Testis (tissue), 3 donors: ENCODE measurements around the gene CRHBP. TPM values are rescaled to one million over a fixed set of nuclear protein-coding genes. Genes with fewer than 3 reads are reported as not detected.

ENCODE experiments used
- DNase-seq: peaks from one replicate; pipeline ENCODE4 v3.0.0-alpha.2; 2019
- H3K27ac ChIP-seq, 2 donors: fragments of 200-600 bp; sonication (generic); one replicate each; pipeline ENCODE4 v1.5.1; 2019
- H3K27me3 ChIP-seq: fragments of 200-600 bp; sonication (generic); one replicate; pipeline ENCODE4 v1.5.1; 2019
- H3K36me3 ChIP-seq: fragments of 200-600 bp; sonication (generic); one replicate; pipeline ENCODE4 v1.5.1; 2017; ENCODE audit warnings: low read depth; ENCODE audit errors: missing control alignments
- H3K4me1 ChIP-seq: fragments of 200-600 bp; sonication (generic); one replicate; pipeline ENCODE4 v1.5.1; 2019
- H3K4me3 ChIP-seq, 2 donors: fragments of 200-600 bp; sonication (generic); one replicate each; pipeline ENCODE4 v1.5.1; 2017 to 2019
- H3K9me3 ChIP-seq: fragments of 200-600 bp; sonication (generic); one replicate; pipeline ENCODE4 v1.5.1; 2017
- CTCF ChIP-seq, 3 experiments: fragments of 450-650 bp in 2 of 3; fragments of 200-600 bp in 1 of 3; sonication (generic) in 1 of 3; IDR thresholded peaks; one replicate each; pipeline ENCODE4 v1.5.1; 2016 to 2019; ENCODE audit warnings: antibody characterized with exemption in 3 of 3, mild to moderate bottlenecking in 2 of 3, moderate library complexity in 1 of 3
- POLR2A ChIP-seq: fragments of 450-650 bp; IDR thresholded peaks from one replicate; pipeline ENCODE4 v1.6.1; 2017; ENCODE audit warnings: antibody characterized with exemption, mild to moderate bottlenecking, moderate library complexity
- WGBS, 2 donors: methylation state at CpG; one replicate each; pipeline ENCODE4 v1.1.5; 2018; 5-methylcytosine and 5-hydroxymethylcytosine counted together
- intact Hi-C: fragments of 100-400 bp; cut with DNase I; formaldehyde crosslinking; loops from one replicate; pipeline ENCODE4 v1.15.1; 2023; ENCODE audit warnings: low total_unique reads
- polyA plus RNA-seq: library from polyadenylated mRNA; stranded (reverse); fragments of 350-450 nt; fragmentation: Illumina TruSeq; extraction: RNeasy Lipid Tissue Mini Kit (QIAGEN cat#74804); gene quantifications from one replicate; pipeline ENCODE4 v1.2.3, GENCODE V29; 2014; ENCODE audit warnings: low read depth, low replicate concordance; ENCODE audit not compliant: insufficient read depth
- total RNA-seq, 2 donors: library from RNA; depleted of rRNA; stranded (reverse); fragments of >200 nt; gene quantifications; one replicate each; pipeline ENCODE4 v1.2.3, GENCODE V29; 2016

The CRHBP gene
- total and polyA plus RNA-seq, 3 donors from 2014 or later: 1.1 to 3.3 (median 2.0) TPM

GRCh38 chr5:76958991-76959767 lies 6.3 kb downstream of the CRHBP start:
- Histone ChIP-seq H3K27me3 (no peaks in the 10 kb centered on the region), H3K4me3 (no peak overlapping the region), H3K4me1 (no peaks in the 10 kb centered on the region), H3K27ac (no peak overlapping the region), H3K36me3 (no peaks in the 10 kb centered on the region), H3K9me3 (no peaks in the 10 kb centered on the region)
- 62 to 71% methylated on average over 5 of the region's 5 CpGs for WGBS, 2 donors
- no peak for TF ChIP-seq POLR2A
- no peak for TF ChIP-seq CTCF (IDR thresholded peaks at IDR 0.05)
- intact Hi-C loops: no loop called here
- DNase-seq: no peak

- Histone ChIP-seq H3K4me3 (no peak overlapping the region), H3K27ac (no peak overlapping the region), H3K9me3 (no peaks in the 10 kb centered on the region), H3K36me3 (no peaks in the 10 kb centered on the region), H3K4me1 (no peaks in the 10 kb centered on the region), H3K27me3 (no peaks in the 10 kb centered on the region)
- intact Hi-C loops: no loop called here
- DNase-seq: no peak
- TF ChIP-seq POLR2A: no peak
- WGBS, 2 donors: 67 to 69% methylated on average over 3 of the region's 3 CpGs
Measured at GRCh38 chr5:76960004-76960625, 7.3 kb downstream of the CRHBP start.

DNA sequence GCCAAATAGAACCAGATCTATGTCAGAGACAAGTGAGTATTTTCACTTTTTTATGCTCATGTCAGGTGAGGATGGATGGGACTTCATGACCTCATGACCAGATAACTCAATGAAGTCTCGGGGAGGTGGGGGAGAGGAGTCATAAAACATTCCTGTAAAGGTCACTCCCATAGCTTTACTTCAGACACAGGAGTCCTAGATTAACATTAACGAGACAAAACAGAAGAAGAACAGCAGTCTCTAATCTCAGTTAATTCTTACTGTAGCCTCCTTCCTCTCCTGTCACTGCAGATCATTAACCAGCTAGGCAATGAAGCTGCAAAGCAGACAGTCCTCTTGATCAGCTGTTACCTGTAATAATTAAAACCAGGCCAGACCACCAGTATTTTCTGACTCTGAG lies 11.2 kb downstream of the CRHBP start:
- DNase-seq: no peak
- H3K36me3 ChIP-seq: no peaks in the 10 kb centered on the region
- 43 to 64% methylated on average over 2 of the region's 2 CpGs for WGBS, 2 donors
- H3K4me3 ChIP-seq: no peak overlapping the region
- H3K27ac ChIP-seq: no peak overlapping the region
- intact Hi-C loops: no loop called here
- no peaks in the 10 kb centered on the region for H3K27me3 ChIP-seq
- no peaks in the 10 kb centered on the region for H3K4me1 ChIP-seq
- TF ChIP-seq CTCF (IDR thresholded peaks at IDR 0.05): no peak
- no peak for TF ChIP-seq POLR2A
- no peaks in the 10 kb centered on the region for H3K9me3 ChIP-seq

GRCh38 chr5:76971511-76971910 lies 18.7 kb downstream of the CRHBP start:
- 14 to 28% methylated on average over 2 of the region's 2 CpGs for WGBS, 2 donors
- TF ChIP-seq CTCF (IDR thresholded peaks at IDR 0.05) (no peak), POLR2A (no peak)
- Histone ChIP-seq H3K9me3 (no peaks in the 10 kb centered on the region), H3K4me3 (no peak overlapping the region), H3K4me1 (no peaks in the 10 kb centered on the region), H3K27me3 (no peaks in the 10 kb centered on the region), H3K27ac (no peak overlapping the region), H3K36me3 (no peaks in the 10 kb centered on the region)
- intact Hi-C loops: no loop called here
- no peak for DNase-seq

DNA sequence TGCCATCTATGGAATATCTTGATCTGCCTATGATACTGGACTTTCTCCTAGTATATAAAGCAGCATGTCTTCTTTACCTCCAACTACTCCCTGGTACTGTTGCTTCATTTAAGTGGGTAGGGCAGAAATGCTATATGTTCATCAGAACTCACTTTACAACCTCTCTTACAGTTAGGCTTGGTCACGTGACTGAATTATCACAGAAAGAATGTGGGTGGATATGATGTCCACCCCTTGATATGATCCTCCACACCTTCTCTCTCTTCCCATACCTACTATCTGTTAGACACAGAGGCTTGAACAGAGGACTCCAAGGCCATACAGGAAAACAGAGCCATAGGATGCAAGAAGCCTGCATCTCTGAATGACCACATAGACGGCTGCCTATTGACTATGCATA lies 19.8 kb downstream of the CRHBP start:
- no peak overlapping the region for H3K27ac ChIP-seq
- 70 to 74% methylated on average over 2 of the region's 2 CpGs for WGBS, 2 donors
- no peak for TF ChIP-seq CTCF (IDR thresholded peaks at IDR 0.05)
- no peak for TF ChIP-seq POLR2A

More for the DNA sequence above, 19.8 kb downstream of the CRHBP start:
- Histone ChIP-seq H3K9me3 (no peaks in the 10 kb centered on the region), H3K4me1 (no peaks in the 10 kb centered on the region), H3K4me3 (no peak overlapping the region), H3K27me3 (no peaks in the 10 kb centered on the region), H3K36me3 (no peaks in the 10 kb centered on the region)
- DNase-seq: no peak
- intact Hi-C loops: no loop called here
